ENCODE data around the gene FCRL5. TPM values are rescaled to one million over a fixed set of nuclear protein-coding genes. Genes with fewer than 3 reads are reported as not detected.

FCRL5 gene
- not detected for polyA plus RNA-seq (2013, experiment 1 of 2)
- polyA plus RNA-seq (2013, experiment 2 of 2): not detected

DNA sequence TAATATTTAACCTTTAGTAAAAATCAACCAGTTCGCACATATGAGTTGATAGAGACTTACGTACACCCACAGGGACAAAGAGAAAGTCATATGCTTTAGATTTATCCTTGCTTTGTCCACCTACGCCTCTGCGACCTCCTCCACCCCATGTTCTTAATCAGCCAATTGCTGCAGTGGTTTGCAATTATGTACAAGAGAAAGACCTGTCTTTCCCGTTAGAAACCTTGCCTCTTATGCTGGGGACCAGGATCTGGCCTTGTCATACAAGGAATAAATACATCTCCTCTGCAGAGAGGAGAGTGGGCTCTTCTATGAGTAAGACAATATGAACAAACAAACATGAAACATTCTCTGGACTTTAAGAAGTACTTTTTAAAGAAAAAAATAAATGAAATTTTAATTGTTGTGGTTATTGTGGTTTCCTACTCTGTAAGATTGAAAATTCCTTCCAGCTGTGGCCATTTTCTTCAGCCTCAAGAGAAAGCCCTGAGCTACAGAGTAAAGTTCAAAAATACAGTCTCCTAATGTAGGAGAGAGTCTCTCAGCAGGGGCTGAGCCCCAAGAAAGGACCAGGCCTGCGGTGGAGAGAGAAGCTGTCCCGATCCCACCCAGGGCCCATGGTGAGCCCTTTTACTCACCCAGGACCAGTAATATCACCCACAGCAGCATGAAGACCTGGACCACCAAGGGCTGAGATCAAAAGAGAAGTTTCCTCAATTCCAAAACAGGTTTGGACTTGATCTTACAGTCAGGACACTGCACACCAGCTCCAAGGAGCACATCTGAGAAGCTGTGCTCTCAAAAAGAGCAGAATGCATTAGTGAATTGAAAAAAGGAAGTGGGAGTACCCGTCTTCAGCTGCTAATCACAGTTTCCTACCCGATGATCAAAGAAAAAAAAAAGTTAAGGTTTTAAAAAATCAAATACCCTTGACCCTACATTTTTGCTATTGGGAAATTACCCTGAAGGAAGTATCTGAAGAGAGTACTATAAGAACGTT, at the start of gene FCRL5:
FCRL5 (minus strand) TSS at position 822 of the 1,000 bp plus-strand sequence; CDS start at position 669, 153 bp downstream.
- H2AK5ac ChIP-seq (ENCODE audit: low read depth, low read length): no peak within 1 kb of the TSS
- no peak within 1 kb of the TSS for H3K18ac ChIP-seq (ENCODE audit: low read length)
- H3K79me1 ChIP-seq (ENCODE audit: low read depth, low read length): no peaks in the 10 kb centered on the region
- no peaks in the 10 kb centered on the region for H3K4me1 ChIP-seq (ENCODE audit: control insufficient read depth in 2 of 2, insufficient read depth in 1 of 2, low read depth in 1 of 2, low read length in 2 of 2)
- no peak within 1 kb of the TSS for H3K4ac ChIP-seq (ENCODE audit: low read length)
- H3K36me3 ChIP-seq (replicated peaks in 1 of 2; ENCODE audit: control insufficient read depth in 2 of 2, insufficient read depth in 2 of 2, low read length in 2 of 2): no peaks in the 10 kb centered on the region
- no peak within 1 kb of the TSS for H3K4me2 ChIP-seq (ENCODE audit: insufficient read depth, low read length, poor library complexity, severe bottlenecking)
- H3K4me3 ChIP-seq (ENCODE audit: low read length in 2 of 2): no peak within 1 kb of the TSS
- no peak within 1 kb of the TSS for H4K91ac ChIP-seq (ENCODE audit: low read depth, low read length, poor library complexity)
- H2BK120ac ChIP-seq (ENCODE audit: low read depth, low read length): no peak within 1 kb of the TSS
- no peak within 1 kb of the TSS for H3K27ac ChIP-seq (replicated peaks; ENCODE audit: low read length)
- WGBS, 2 donors (ENCODE audit: extremely low coverage in 2 of 2, insufficient read length in 2 of 2, insufficient replicate concordance in 1 of 2): no CpG with 5 or more reads among the region's 10 CpGs
- no peak for DNase-seq (ENCODE audit: low spot score)
- no peak within 1 kb of the TSS for H2BK15ac ChIP-seq (ENCODE audit: low read length)
- no peak within 1 kb of the TSS for H3K23ac ChIP-seq (ENCODE audit: low read depth, low read length, poor library complexity)
- H3K9ac ChIP-seq (ENCODE audit: low read depth, low read length, poor library complexity): no peak within 1 kb of the TSS
- no peak within 1 kb of the TSS for H2AFZ ChIP-seq (ENCODE audit: low read length)
- no peak within 1 kb of the TSS for H2BK12ac ChIP-seq (ENCODE audit: low read length)
- H2BK5ac ChIP-seq (ENCODE audit: low read length): no peak within 1 kb of the TSS
- no peak within 1 kb of the TSS for H3K14ac ChIP-seq (ENCODE audit: low read length)
- H4K8ac ChIP-seq (ENCODE audit: low read depth, low read length): no peak within 1 kb of the TSS
- no peaks in the 10 kb centered on the region for H3K27me3 ChIP-seq (ENCODE audit: control insufficient read depth in 3 of 3, insufficient read depth in 3 of 3, low read depth in 1 of 3, low read length in 3 of 3)
- no peaks in the 10 kb centered on the region for H3K9me3 ChIP-seq (replicated peaks in 1 of 2; ENCODE audit: control insufficient read depth in 2 of 2, insufficient read depth in 1 of 2, low read depth in 1 of 2, low read length in 2 of 2)

- Histone ChIP-seq H3K4me3 (ENCODE audit: low read length in 2 of 2) (no peak overlapping the region), H3K36me3 (replicated peaks in 1 of 2; ENCODE audit: control insufficient read depth in 2 of 2, insufficient read depth in 2 of 2, low read length in 2 of 2) (no peaks in the 10 kb centered on the region), H3K9ac (ENCODE audit: low read depth, low read length, poor library complexity) (no peak overlapping the region), H3K27me3 (ENCODE audit: control insufficient read depth in 3 of 3, insufficient read depth in 3 of 3, low read depth in 1 of 3, low read length in 3 of 3) (no peaks in the 10 kb centered on the region), H3K14ac (ENCODE audit: low read length) (no peak overlapping the region), H2BK15ac (ENCODE audit: low read length) (no peak overlapping the region), H3K79me1 (ENCODE audit: low read depth, low read length) (no peaks in the 10 kb centered on the region), H2BK12ac (ENCODE audit: low read length) (no peak overlapping the region), H3K4ac (ENCODE audit: low read length) (no peak overlapping the region), H3K9me3 (replicated peaks in 1 of 2; ENCODE audit: control insufficient read depth in 2 of 2, insufficient read depth in 1 of 2, low read depth in 1 of 2, low read length in 2 of 2) (no peaks in the 10 kb centered on the region), H2BK5ac (ENCODE audit: low read length) (no peak overlapping the region), H2AK5ac (ENCODE audit: low read depth, low read length) (no peak overlapping the region), H3K4me2 (ENCODE audit: insufficient read depth, low read length, poor library complexity, severe bottlenecking) (no peak overlapping the region), H3K27ac (replicated peaks; ENCODE audit: low read length) (no peak overlapping the region), H4K8ac (ENCODE audit: low read depth, low read length) (no peak overlapping the region), H2AFZ (ENCODE audit: low read length) (no peak overlapping the region), H2BK120ac (ENCODE audit: low read depth, low read length) (no peak overlapping the region), H3K23ac (ENCODE audit: low read depth, low read length, poor library complexity) (no peak overlapping the region), H3K18ac (ENCODE audit: low read length) (no peak overlapping the region), H4K91ac (ENCODE audit: low read depth, low read length, poor library complexity) (no peak overlapping the region), H3K4me1 (ENCODE audit: control insufficient read depth in 2 of 2, insufficient read depth in 1 of 2, low read depth in 1 of 2, low read length in 2 of 2) (no peaks in the 10 kb centered on the region)
- no CpG with 5 or more reads among the region's 1 CpG for WGBS, 2 donors (ENCODE audit: extremely low coverage in 2 of 2, insufficient read length in 2 of 2, insufficient replicate concordance in 1 of 2)
- no peak for DNase-seq (ENCODE audit: low spot score)
These were observed 47.9 kb upstream of the FCRL5 start for GRCh38 chr1:157600236-157600635.

- Histone ChIP-seq H3K4ac (ENCODE audit: low read length) (no peak within 1 kb of the TSS), H3K18ac (ENCODE audit: low read length) (no peak within 1 kb of the TSS), H4K91ac (ENCODE audit: low read depth, low read length, poor library complexity) (no peak within 1 kb of the TSS), H3K14ac (ENCODE audit: low read length) (no peak within 1 kb of the TSS), H3K27me3 (ENCODE audit: control insufficient read depth in 3 of 3, insufficient read depth in 3 of 3, low read depth in 1 of 3, low read length in 3 of 3) (no peaks in the 10 kb centered on the region), H3K4me2 (ENCODE audit: insufficient read depth, low read length, poor library complexity, severe bottlenecking) (no peak within 1 kb of the TSS), H3K79me1 (ENCODE audit: low read depth, low read length) (no peaks in the 10 kb centered on the region), H3K4me3 (ENCODE audit: low read length in 2 of 2) (no peak within 1 kb of the TSS), H2BK12ac (ENCODE audit: low read length) (no peak within 1 kb of the TSS), H2AFZ (ENCODE audit: low read length) (no peak within 1 kb of the TSS), H2AK5ac (ENCODE audit: low read depth, low read length) (no peak within 1 kb of the TSS), H3K9me3 (replicated peaks in 1 of 2; ENCODE audit: control insufficient read depth in 2 of 2, insufficient read depth in 1 of 2, low read depth in 1 of 2, low read length in 2 of 2) (no peaks in the 10 kb centered on the region), H3K9ac (ENCODE audit: low read depth, low read length, poor library complexity) (no peak within 1 kb of the TSS), H3K27ac (replicated peaks; ENCODE audit: low read length) (no peak within 1 kb of the TSS), H2BK15ac (ENCODE audit: low read length) (no peak within 1 kb of the TSS), H2BK120ac (ENCODE audit: low read depth, low read length) (no peak within 1 kb of the TSS), H2BK5ac (ENCODE audit: low read length) (no peak within 1 kb of the TSS), H4K8ac (ENCODE audit: low read depth, low read length) (no peak within 1 kb of the TSS), H3K4me1 (ENCODE audit: control insufficient read depth in 2 of 2, insufficient read depth in 1 of 2, low read depth in 1 of 2, low read length in 2 of 2) (no peaks in the 10 kb centered on the region), H3K23ac (ENCODE audit: low read depth, low read length, poor library complexity) (no peak within 1 kb of the TSS), H3K36me3 (replicated peaks in 1 of 2; ENCODE audit: control insufficient read depth in 2 of 2, insufficient read depth in 2 of 2, low read length in 2 of 2) (no peaks in the 10 kb centered on the region)
- WGBS, 2 donors (ENCODE audit: extremely low coverage in 2 of 2, insufficient read length in 2 of 2, insufficient replicate concordance in 1 of 2): no CpG with 5 or more reads among the region's 2 CpGs
- DNase-seq (ENCODE audit: low spot score): no peak
These were observed 45.8 kb upstream of the FCRL5 start, which contains the start of gene FCRL4 for GRCh38 chr1:157597959-157598667. TSS of gene FCRL4 (minus strand) at chr1:157598085. CDS start at chr1:157597944, 141 bp downstream.

DNA sequence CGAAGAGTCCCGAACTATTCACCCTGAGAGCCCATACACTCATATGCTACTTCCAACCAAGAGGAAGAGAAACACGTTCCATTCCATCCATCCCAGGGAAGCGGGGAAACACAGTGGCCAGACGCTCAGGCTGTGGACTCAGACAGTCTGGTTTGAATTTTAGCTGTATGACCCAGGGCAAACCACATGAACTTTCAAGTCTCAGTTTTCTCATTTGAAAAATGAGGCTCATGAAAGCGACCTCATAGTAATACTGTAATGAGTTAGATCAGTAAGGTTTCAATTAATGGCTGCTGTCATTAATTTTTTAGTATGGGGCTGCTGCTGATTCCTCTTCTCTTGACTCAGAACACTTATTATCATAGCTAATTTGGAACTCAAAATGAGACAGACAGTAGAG, 44.1 kb upstream of the FCRL5 start:
- Histone ChIP-seq H2AK5ac (ENCODE audit: low read depth, low read length) (no peak overlapping the region), H3K27ac (replicated peaks; ENCODE audit: low read length) (no peak overlapping the region), H3K27me3 (ENCODE audit: control insufficient read depth in 3 of 3, insufficient read depth in 3 of 3, low read depth in 1 of 3, low read length in 3 of 3) (no peaks in the 10 kb centered on the region), H3K4ac (ENCODE audit: low read length) (no peak overlapping the region), H3K14ac (ENCODE audit: low read length) (peak overlapping the region; percentile 82), H4K8ac (ENCODE audit: low read depth, low read length) (no peak overlapping the region), H3K4me2 (ENCODE audit: insufficient read depth, low read length, poor library complexity, severe bottlenecking) (no peak overlapping the region), H3K4me1 (ENCODE audit: control insufficient read depth in 2 of 2, insufficient read depth in 1 of 2, low read depth in 1 of 2, low read length in 2 of 2) (no peaks in the 10 kb centered on the region), H3K9me3 (replicated peaks in 1 of 2; ENCODE audit: control insufficient read depth in 2 of 2, insufficient read depth in 1 of 2, low read depth in 1 of 2, low read length in 2 of 2) (no peaks in the 10 kb centered on the region), H2BK5ac (ENCODE audit: low read length) (no peak overlapping the region), H4K91ac (ENCODE audit: low read depth, low read length, poor library complexity) (no peak overlapping the region), H2BK120ac (ENCODE audit: low read depth, low read length) (no peak overlapping the region), H3K9ac (ENCODE audit: low read depth, low read length, poor library complexity) (no peak overlapping the region), H2BK15ac (ENCODE audit: low read length) (no peak overlapping the region), H3K36me3 (replicated peaks in 1 of 2; ENCODE audit: control insufficient read depth in 2 of 2, insufficient read depth in 2 of 2, low read length in 2 of 2) (no peaks in the 10 kb centered on the region), H2AFZ (ENCODE audit: low read length) (no peak overlapping the region), H3K79me1 (ENCODE audit: low read depth, low read length) (no peaks in the 10 kb centered on the region), H3K23ac (ENCODE audit: low read depth, low read length, poor library complexity) (no peak overlapping the region), H2BK12ac (ENCODE audit: low read length) (no peak overlapping the region), H3K4me3 (ENCODE audit: low read length in 2 of 2) (no peak overlapping the region), H3K18ac (ENCODE audit: low read length) (no peak overlapping the region)
- no CpG with 5 or more reads among the region's 6 CpGs for WGBS, 2 donors (ENCODE audit: extremely low coverage in 2 of 2, insufficient read length in 2 of 2, insufficient replicate concordance in 1 of 2)
- no peak for DNase-seq (ENCODE audit: low spot score)

Measured in neuronal stem cell (in vitro differentiated cells).